Measurements from ENCODE around the gene GP1BA. TPM values are rescaled to one million over a fixed set of nuclear protein-coding genes. Genes with fewer than 3 reads are reported as not detected.

The GP1BA gene
- total and polyA plus RNA-seq, 2 donors (not counting 1 experiment from before 2014, with no cell fraction given), result 0.06 TPM; not detected in 1

- no peaks in the 10 kb centered on the region for H3K27me3 Mint-ChIP-seq
- no peak overlapping the region for H3K4me3 Mint-ChIP-seq
- whole genome bisulfite sequencing (ENCODE audit: insufficient coverage), result 98% methylated on average over 9 of the region's 10 CpGs
- TF ChIP-seq EZH2 (IDR thresholded peaks at IDR 0.05; ENCODE audit: borderline replicate concordance, insufficient read depth, low read depth, low read length, poor library complexity, severe bottlenecking), result no peak
- TF ChIP-seq, protein P1, sequence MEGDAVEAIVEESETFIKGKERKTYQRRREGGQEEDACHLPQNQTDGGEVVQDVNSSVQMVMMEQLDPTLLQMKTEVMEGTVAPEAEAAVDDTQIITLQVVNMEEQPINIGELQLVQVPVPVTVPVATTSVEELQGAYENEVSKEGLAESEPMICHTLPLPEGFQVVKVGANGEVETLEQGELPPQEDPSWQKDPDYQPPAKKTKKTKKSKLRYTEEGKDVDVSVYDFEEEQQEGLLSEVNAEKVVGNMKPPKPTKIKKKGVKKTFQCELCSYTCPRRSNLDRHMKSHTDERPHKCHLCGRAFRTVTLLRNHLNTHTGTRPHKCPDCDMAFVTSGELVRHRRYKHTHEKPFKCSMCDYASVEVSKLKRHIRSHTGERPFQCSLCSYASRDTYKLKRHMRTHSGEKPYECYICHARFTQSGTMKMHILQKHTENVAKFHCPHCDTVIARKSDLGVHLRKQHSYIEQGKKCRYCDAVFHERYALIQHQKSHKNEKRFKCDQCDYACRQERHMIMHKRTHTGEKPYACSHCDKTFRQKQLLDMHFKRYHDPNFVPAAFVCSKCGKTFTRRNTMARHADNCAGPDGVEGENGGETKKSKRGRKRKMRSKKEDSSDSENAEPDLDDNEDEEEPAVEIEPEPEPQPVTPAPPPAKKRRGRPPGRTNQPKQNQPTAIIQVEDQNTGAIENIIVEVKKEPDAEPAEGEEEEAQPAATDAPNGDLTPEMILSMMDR (IDR thresholded peaks at IDR 0.05), result no peak
- ChIA-PET POLR2A (interaction anchor here (0.5 kb wide), 1 partner anchor 43 kb away, joined by 8 read pairs; no protein-coding TSS in a partner anchor), CTCF (interaction anchor here (1.4 kb wide), 2 partner anchors 70 to 88 kb away, joined by 4 read pairs; partner anchors contain the start of gene CHRNE)
- Histone ChIP-seq H3K79me2 (ENCODE audit: control insufficient read depth, insufficient read depth, low read length) (peaks cover 13% of the 10 kb centered on the region), H3K27me3 (replicated peaks in 1 of 4; ENCODE audit: control extremely low read depth in 1 of 4, control insufficient read depth in 3 of 4, insufficient read depth in 4 of 4, low read length in 3 of 4) (no peaks in the 10 kb centered on the region), H3K9ac (ENCODE audit: low read length) (no peak overlapping the region), H2AFZ (ENCODE audit: insufficient read depth, low read depth, low read length, poor library complexity, severe bottlenecking) (no peak overlapping the region), H3K36me3 (replicated peaks in 1 of 2; ENCODE audit: control extremely low read depth in 1 of 2, control insufficient read depth in 1 of 2, extremely low read depth in 1 of 2, insufficient read depth in 2 of 2, low read length in 1 of 2) (peaks cover 0 to 60% of the 10 kb centered on the region in 2 experiments), H3K9me3 (ENCODE audit: control extremely low read depth in 1 of 3, control insufficient read depth in 2 of 3, insufficient read depth in 1 of 3, low read length in 2 of 3) (no peaks in the 10 kb centered on the region), H3K4me1 (ENCODE audit: control insufficient read depth in 2 of 2, insufficient read depth in 2 of 2, low read length in 2 of 2) (peaks cover 10 to 13% of the 10 kb centered on the region in 2 donors), H4K20me1 (ENCODE audit: control insufficient read depth, insufficient read depth, low read length, poor library complexity, severe bottlenecking) (no peaks in the 10 kb centered on the region), H3K4me3 (ENCODE audit: control extremely low read depth in 1 of 5, extremely low read depth in 1 of 5, insufficient read depth in 1 of 5, low read depth in 2 of 5, low read length in 4 of 5) (no peak overlapping the region), H3K27ac (ENCODE audit: low read length in 2 of 2) (no peak overlapping the region), H3K4me2 (replicated peaks; ENCODE audit: low read depth, low read length, poor library complexity, severe bottlenecking) (no peak overlapping the region)
- DNase-seq (no peak), ATAC-seq (ENCODE audit: low read depth) (no peak)
- intact Hi-C loops (cut with micrococcal nuclease), result no loop called here
- H3K27ac Mint-ChIP-seq, result no peak overlapping the region
- no peaks in the 10 kb centered on the region for H3K9me3 Mint-ChIP-seq (ENCODE audit: insufficient read depth)
- H3K4me1 Mint-ChIP-seq, result peaks cover 10% of the 10 kb centered on the region
Measured at GRCh38 chr17:4973256-4974114, 41.4 kb downstream of the GP1BA start.

DNA sequence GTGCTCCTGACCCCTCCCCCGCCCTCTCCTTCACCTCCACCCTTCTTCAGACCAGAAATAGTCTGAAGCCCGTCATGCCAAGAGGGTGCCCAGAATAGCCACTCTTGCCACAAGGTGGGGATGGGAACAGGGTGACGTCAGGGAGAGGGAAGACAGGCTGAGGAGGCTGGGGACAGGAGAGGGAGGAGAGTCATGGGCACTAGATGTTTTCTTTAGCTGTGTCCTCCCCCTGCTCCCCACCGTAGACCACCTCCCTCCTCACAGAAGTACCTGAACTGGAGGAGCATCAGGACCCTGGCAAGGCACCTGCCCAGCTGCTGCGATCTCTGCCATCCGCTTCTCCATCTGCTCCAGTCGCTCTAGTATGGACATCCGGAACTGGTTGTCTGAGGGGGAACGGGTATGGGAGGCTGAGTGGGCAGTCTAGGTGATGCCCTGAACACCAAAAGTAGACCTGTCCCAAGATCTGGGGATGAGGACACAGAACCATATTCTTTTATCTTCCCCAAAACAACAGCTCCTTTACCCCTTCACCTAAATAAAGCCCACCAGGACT, 42.1 kb downstream of the GP1BA start:
- ChIA-PET POLR2A (no interaction called here), CTCF (interaction anchor here (0.6 to 1.9 kb wide), 3 partner anchors 65 to 89 kb away, joined by 3 to 5 read pairs (median 4); partner anchors contain the start of gene CHRNE)
- TF ChIP-seq EZH2 (IDR thresholded peaks at IDR 0.05; ENCODE audit: borderline replicate concordance, insufficient read depth, low read depth, low read length, poor library complexity, severe bottlenecking), result no peak
- TF ChIP-seq, protein P1 (IDR thresholded peaks at IDR 0.05), result no peak
- ATAC-seq (ENCODE audit: low read depth) (no peak), DNase-seq (no peak)
- Histone ChIP-seq H4K20me1 (ENCODE audit: control insufficient read depth, insufficient read depth, low read length, poor library complexity, severe bottlenecking) (no peaks in the 10 kb centered on the region), H3K27ac (ENCODE audit: low read length in 2 of 2) (no peak overlapping the region), H3K9ac (ENCODE audit: low read length) (no peak overlapping the region), H3K36me3 (replicated peaks in 1 of 2; ENCODE audit: control extremely low read depth in 1 of 2, control insufficient read depth in 1 of 2, extremely low read depth in 1 of 2, insufficient read depth in 2 of 2, low read length in 1 of 2) (peaks cover 0 to 60% of the 10 kb centered on the region in 2 experiments), H3K4me3 (ENCODE audit: control extremely low read depth in 1 of 5, extremely low read depth in 1 of 5, insufficient read depth in 1 of 5, low read depth in 2 of 5, low read length in 4 of 5) (no peak overlapping the region), H3K4me2 (replicated peaks; ENCODE audit: low read depth, low read length, poor library complexity, severe bottlenecking) (no peak overlapping the region), H3K9me3 (ENCODE audit: control extremely low read depth in 1 of 3, control insufficient read depth in 2 of 3, insufficient read depth in 1 of 3, low read length in 2 of 3) (no peaks in the 10 kb centered on the region), H2AFZ (ENCODE audit: insufficient read depth, low read depth, low read length, poor library complexity, severe bottlenecking) (no peak overlapping the region), H3K79me2 (ENCODE audit: control insufficient read depth, insufficient read depth, low read length) (peaks cover 7% of the 10 kb centered on the region), H3K4me1 (ENCODE audit: control insufficient read depth in 2 of 2, insufficient read depth in 2 of 2, low read length in 2 of 2) (peaks cover 12 to 14% of the 10 kb centered on the region in 2 donors), H3K27me3 (replicated peaks in 1 of 4; ENCODE audit: control extremely low read depth in 1 of 4, control insufficient read depth in 3 of 4, insufficient read depth in 4 of 4, low read length in 3 of 4) (no peaks in the 10 kb centered on the region)
- Mint-ChIP-seq H3K27ac (no peak overlapping the region), H3K27me3 (no peaks in the 10 kb centered on the region), H3K4me1 (peaks cover 16% of the 10 kb centered on the region), H3K4me3 (no peak overlapping the region), H3K9me3 (ENCODE audit: insufficient read depth) (no peaks in the 10 kb centered on the region)
- intact Hi-C loops (cut with micrococcal nuclease), result no loop called here
- WGBS (ENCODE audit: insufficient coverage), result 98% methylated on average over 5 of the region's 9 CpGs

All from B cell (primary cell).